HCT116 (cell line): Measurements from ENCODE around the gene ISYNA1. TPM values are rescaled to one million over a fixed set of nuclear protein-coding genes. Genes with fewer than 3 reads are reported as not detected.

ENCODE experiments used
- ATAC-seq: fragments of 200-7000 bp; cut with Tn5 transposase; 2 replicates; pipeline ENCODE4 v1.9.1; 2020; ENCODE audit warnings: mild to moderate bottlenecking, moderate library complexity
- BruUV-seq: library from RNA; stranded (reverse); fragments of 400-500 nt; replicated peaks from 2 replicates; lab custom pipeline; 2021; lab: Mats Ljungman, UMichigan
- CTCF ChIA-PET: fragments of 300-600 bp; sonication (Branson Sonifier 250); formaldehyde crosslinking; loops from one replicate; lab custom pipeline; 2021; ENCODE audit warnings: antibody characterized with exemption; lab: Charles Lee
- POLR2A ChIA-PET: fragments of 300-600, 350-600 bp; sonication (Branson Sonifier 250); formaldehyde crosslinking; loops from one replicate; lab custom pipeline; 2021; ENCODE audit warnings: antibody characterized with exemption; lab: Charles Lee
- RAD21 ChIA-PET, 2 experiments: fragments of 300-600 bp; sonication (Branson Sonifier 250); formaldehyde crosslinking; loops; one replicate each; lab custom pipeline; 2023; ENCODE audit warnings: low total read pairs in 2 of 2; ENCODE audit not compliant: uncharacterized antibody in 2 of 2, unreplicated experiment in 2 of 2, low non-redundant PET in 1 of 2; lab: Charles Lee
- DNase-seq: peaks from one replicate; pipeline ENCODE4 v3.0.0-alpha.2; 2010; ENCODE audit warnings: low read depth, low spot score
- H2AFZ ChIP-seq: fragments of 200-600 bp; shearing (Covaris generic), sonication (generic); 2 replicates; pipeline ENCODE4 v1.6.1; 2017; ENCODE audit warnings: low read depth, mixed run types, mixed read lengths, antibody characterized with exemption, low read length; ENCODE audit not compliant: poor library complexity, severe bottlenecking
- H3K27ac ChIP-seq: 2 replicates; pipeline ENCODE4 v1.5.1; 2012; ENCODE audit warnings: low read depth, low read length
- H3K27me3 ChIP-seq: fragments of 200-600 bp; sonication (generic); 2 replicates; pipeline ENCODE4 v1.6.1; 2016; ENCODE audit warnings: mixed run types, low read length, mixed read lengths; ENCODE audit not compliant: insufficient read depth
- H3K36me3 ChIP-seq, 2 experiments: fragments of 200-500 bp in 1 of 2; fragments of 200-600 bp in 1 of 2; sonication (Bioruptor generic) in 1 of 2; sonication (generic) in 1 of 2; 2 replicates each; pipeline versions ENCODE4 v1.5.1 to v1.6.1; 2014 to 2016; ENCODE audit warnings: low read length in 2 of 2, inconsistent platforms in 1 of 2, mixed read lengths in 1 of 2, mixed run types in 1 of 2; ENCODE audit not compliant: insufficient read depth in 2 of 2, control insufficient read depth in 1 of 2
- H3K4me1 ChIP-seq, 2 experiments: fragments of 200-600 bp in 1 of 2; sonication (generic) in 1 of 2; 2 replicates each; pipeline versions ENCODE4 v1.5.1 to v1.6.1; 2012 to 2017; ENCODE audit warnings: low read length in 2 of 2, inconsistent platforms in 1 of 2, mild to moderate bottlenecking in 1 of 2, mixed read lengths in 1 of 2, mixed run types in 1 of 2, moderate library complexity in 1 of 2; ENCODE audit not compliant: insufficient read depth in 2 of 2, control insufficient read depth in 1 of 2
- H3K4me2 ChIP-seq: fragments of 200-600 bp; sonication (generic); 2 replicates; pipeline ENCODE4 v1.6.1; 2017; ENCODE audit warnings: mixed run types, low read length, mixed read lengths
- H3K4me3 ChIP-seq, 2 experiments: fragments of 200-600 bp in 1 of 2; sonication (generic) in 1 of 2; replicated peaks in 1 of 2; 2 replicates each; pipeline ENCODE4 v1.5.1; 2011 to 2016; ENCODE audit warnings: low read length in 2 of 2, control low read depth in 1 of 2, low read depth in 1 of 2, mild to moderate bottlenecking in 1 of 2, mixed read lengths in 1 of 2, mixed run types in 1 of 2
- H3K79me2 ChIP-seq: fragments of 200-600 bp; sonication (generic); 2 replicates; pipeline ENCODE4 v1.6.1; 2017; ENCODE audit warnings: mild to moderate bottlenecking, mixed run types, low read length, moderate library complexity, mixed read lengths; ENCODE audit not compliant: insufficient read depth
- H3K9ac ChIP-seq: fragments of 200-600 bp; sonication (generic); 2 replicates; pipeline ENCODE4 v1.6.1; 2016; ENCODE audit warnings: low read length, mixed read lengths
- H3K9me2 ChIP-seq: fragments of 200-600 bp; sonication (generic), shearing (Covaris generic); 2 replicates; pipeline ENCODE4 v1.6.1; 2017; ENCODE audit warnings: mixed run types, mild to moderate bottlenecking, moderate library complexity; ENCODE audit not compliant: insufficient read depth
- H3K9me3 ChIP-seq, 2 experiments: fragments of 200-500 bp in 1 of 2; fragments of 200-600 bp in 1 of 2; sonication (Bioruptor generic) in 1 of 2; sonication (generic) in 1 of 2; 2 replicates each; pipeline ENCODE4 v1.6.1; 2014 to 2017; ENCODE audit warnings: low read length in 2 of 2, mixed read lengths in 2 of 2, inconsistent platforms in 1 of 2, low read depth in 1 of 2, mild to moderate bottlenecking in 1 of 2, mixed run types in 1 of 2, moderate library complexity in 1 of 2; ENCODE audit not compliant: control insufficient read depth in 1 of 2, insufficient read depth in 1 of 2
- H4K20me1 ChIP-seq: fragments of 200-600 bp; sonication (generic), shearing (Covaris generic); 2 replicates; pipeline ENCODE4 v1.6.1; 2017; ENCODE audit warnings: mixed run types, mild to moderate bottlenecking, moderate library complexity; ENCODE audit not compliant: insufficient read depth
- ATF3 ChIP-seq: IDR thresholded peaks from 2 replicates; pipeline ENCODE4 v1.6.1; 2012
- CBX3 ChIP-seq: IDR thresholded peaks from 2 replicates; pipeline ENCODE4 v1.6.1; 2012; ENCODE audit warnings: low read depth
- ELF1 ChIP-seq: IDR thresholded peaks from 2 replicates; pipeline ENCODE4 v1.6.1; 2012; ENCODE audit warnings: low read depth, borderline replicate concordance
- FOSL1 ChIP-seq: IDR thresholded peaks from 2 replicates; pipeline ENCODE4 v1.6.1; 2012; ENCODE audit warnings: low read depth
- POLR2A ChIP-seq: IDR thresholded peaks from 2 replicates; pipeline ENCODE4 v1.7.0; 2011; ENCODE audit warnings: borderline replicate concordance; ENCODE audit not compliant: insufficient read depth, insufficient read length; ENCODE audit errors: extremely low read depth
- SIN3A ChIP-seq: IDR thresholded peaks from 2 replicates; pipeline ENCODE4 v1.6.1; 2012; ENCODE audit warnings: low read depth
- SP1 ChIP-seq: IDR thresholded peaks from 2 replicates; pipeline ENCODE4 v1.6.1; 2012; ENCODE audit warnings: low read depth
- YY1 ChIP-seq: IDR thresholded peaks from 2 replicates; pipeline ENCODE4 v1.6.1; 2011; ENCODE audit warnings: low read length, low read depth, moderate library complexity, mild to moderate bottlenecking; ENCODE audit not compliant: insufficient replicate concordance; ENCODE audit errors: extremely low read depth
- ZBTB33 ChIP-seq: IDR thresholded peaks from 2 replicates; pipeline ENCODE4 v1.6.1; 2011; ENCODE audit warnings: mild to moderate bottlenecking, low read length, moderate library complexity; ENCODE audit not compliant: insufficient replicate concordance; ENCODE audit errors: extremely low read depth
- intact Hi-C: fragments of 100-400 bp; cut with micrococcal nuclease; formaldehyde crosslinking; loops from 2 replicates; pipeline ENCODE4 v1.10.0; 2022
- total RNA-seq: library from RNA; stranded (reverse); gene quantifications from one replicate; pipeline ENCODE4 v1.2.1, GENCODE V29; 2021; ENCODE audit not compliant: unreplicated experiment

Gene ISYNA1
- total RNA-seq, 1 experiment from 2014 or later = 365 TPM

GRCh38 chr19:18456279-18456678, 18.3 kb upstream of the ISYNA1 start:
- RAD21 ChIA-PET = no interaction called here
- CTCF ChIA-PET = no interaction called here
- Histone ChIP-seq H3K9me2 (no peaks in the 10 kb centered on the region), H3K4me3 (no peak overlapping the region), H3K27ac (no peak overlapping the region), H4K20me1 (no peaks in the 10 kb centered on the region), H3K36me3 (peaks cover 7 to 16% of the 10 kb centered on the region in 2 experiments; a peak in 3 of 4 replicates), H3K9me3 (no peaks in the 10 kb centered on the region), H3K9ac (no peak overlapping the region), H3K27me3 (no peaks in the 10 kb centered on the region), H3K79me2 (no peaks in the 10 kb centered on the region), H3K4me1 (peaks cover 15 to 19% of the 10 kb centered on the region in 2 experiments), H3K4me2 (no peak overlapping the region), H2AFZ (no peak overlapping the region)
- intact Hi-C loops = no loop called here
- POLR2A ChIA-PET = no interaction called here
- TF ChIP-seq FOSL1 (no peak), CBX3 (no peak), SIN3A (no peak), YY1 (no peak), ZBTB33 (no peak), POLR2A (no peak), SP1 (no peak), ATF3 (no peak), ELF1 (no peak)
- no TSS peak for BruUV-seq
- DNase-seq (no peak), ATAC-seq (no peak)
